Stimulated activated CD8-positive, alpha-beta memory T cell treated with anti-CD3 and anti-CD28 coated beads, Interleukin-2, amount 100 ng/mL, for 1 hour (primary cell): ENCODE measurements around the gene DAGLA.

Experiments used
- DNase-seq, 2 donors: peaks; one replicate each; pipeline ENCODE4 v3.0.0-alpha.2; 2020; ENCODE audit warnings: low read depth in 2 of 2

The DAGLA gene

GRCh38 chr11:61690706-61691379 lies 10.7 kb downstream of the DAGLA start:
- DNase-seq, result no peak

- DNase-seq, result no peak
Measured at GRCh38 chr11:61691380-61692156, 11.4 kb downstream of the DAGLA start.

GRCh38 chr11:61693922-61694601 lies 13.9 kb downstream of the DAGLA start:
- DNase-seq, result no peak

- DNase-seq, result no peak
Measured at GRCh38 chr11:61694602-61694939, 14.4 kb downstream of the DAGLA start.

GRCh38 chr11:61694946-61695706 lies 14.9 kb downstream of the DAGLA start:
- no peak for DNase-seq

GRCh38 chr11:61695917-61696316 lies 15.7 kb downstream of the DAGLA start:
- peak; percentile 85 to 87 for DNase-seq

- DNase-seq, result no peak
Measured at GRCh38 chr11:61696602-61697001, 16.4 kb downstream of the DAGLA start.

- no peak for DNase-seq
Measured at GRCh38 chr11:61697078-61697502, 16.9 kb downstream of the DAGLA start.

GRCh38 chr11:61697764-61698163 lies 17.6 kb downstream of the DAGLA start:
- DNase-seq, result no peak

- DNase-seq, result no peak
Measured at GRCh38 chr11:61698173-61698948, 18.2 kb downstream of the DAGLA start.

- DNase-seq, result no peak
Measured at GRCh38 chr11:61699737-61700160, 19.6 kb downstream of the DAGLA start.

GRCh38 chr11:61700212-61700611 lies 20.0 kb downstream of the DAGLA start:
- DNase-seq, result no peak

- DNase-seq, result no peak
Measured at GRCh38 chr11:61700720-61701119, 20.5 kb downstream of the DAGLA start.

GRCh38 chr11:61701242-61701886 lies 21.2 kb downstream of the DAGLA start:
- DNase-seq, result no peak

- DNase-seq, result no peak
Measured at GRCh38 chr11:61702701-61703312, 22.6 kb downstream of the DAGLA start.

- DNase-seq, result no peak
Measured at GRCh38 chr11:61704838-61705237, 24.6 kb downstream of the DAGLA start.

- DNase-seq, result no peak
Measured at GRCh38 chr11:61706452-61707400, 26.5 kb downstream of the DAGLA start.

- DNase-seq, result no peak
Measured at GRCh38 chr11:61707574-61707973, 27.4 kb downstream of the DAGLA start.

- DNase-seq, result no peak
Measured at GRCh38 chr11:61709110-61709509, 28.9 kb downstream of the DAGLA start.
